H7 (cell line): ENCODE results near the gene SUGCT. TPM values are rescaled to one million over a fixed set of nuclear protein-coding genes. Genes with fewer than 3 reads are reported as not detected.
A peak's percentile ranks its signal among the peaks of the same experiment; 100 is the strongest.

ENCODE experiments used
- DNase-seq: peaks from one replicate; pipeline ENCODE4 v3.0.0; 2012
- H3K27me3 ChIP-seq: 2 replicates; pipeline ENCODE4 v1.6.0; 2011; ENCODE audit warnings: mild to moderate bottlenecking, low read length; ENCODE audit not compliant: control insufficient read depth, insufficient read depth
- H3K36me3 ChIP-seq: replicated peaks from 2 replicates; pipeline ENCODE4 v1.5.1; 2011; ENCODE audit warnings: low read length; ENCODE audit not compliant: control insufficient read depth, insufficient read depth
- H3K4me3 ChIP-seq: 2 replicates; pipeline ENCODE4 v1.5.1; 2011; ENCODE audit warnings: low read depth, mild to moderate bottlenecking, control low read depth, low read length, moderate library complexity; ENCODE audit not compliant: insufficient read depth
- total RNA-seq: library from RNA; depleted of rRNA; stranded (reverse); fragments of >200 nt; shearing (Covaris generic); gene quantifications from 2 replicates; pipeline ENCODE4 v1.2.3, GENCODE V29; 2014

The SUGCT gene
- total RNA-seq, 1 experiment from 2014 or later, result 4.3 TPM

DNA sequence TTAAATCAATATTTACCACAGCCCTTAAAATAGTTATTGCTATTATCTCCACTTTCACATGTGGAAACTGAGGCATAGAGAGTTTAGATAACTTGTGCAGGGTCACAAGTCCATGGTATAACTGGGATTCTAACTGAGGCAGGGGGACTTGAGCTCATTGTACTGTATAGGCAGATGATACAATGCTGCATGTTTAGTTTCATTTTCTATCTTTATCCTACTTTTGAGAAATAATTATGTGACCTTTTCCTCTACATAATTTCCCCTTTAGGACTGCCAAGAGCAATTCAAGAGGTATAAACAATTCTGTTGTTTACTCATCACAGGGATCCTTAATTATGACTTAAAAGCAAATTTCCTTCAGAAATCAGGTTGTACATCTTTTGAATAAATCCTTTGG lies 193.1 kb downstream of the SUGCT start:
- no peaks in the 10 kb centered on the region for H3K36me3 ChIP-seq
- no peak overlapping the region for H3K4me3 ChIP-seq
- no peak for DNase-seq
- H3K27me3 ChIP-seq, result no peaks in the 10 kb centered on the region

DNA sequence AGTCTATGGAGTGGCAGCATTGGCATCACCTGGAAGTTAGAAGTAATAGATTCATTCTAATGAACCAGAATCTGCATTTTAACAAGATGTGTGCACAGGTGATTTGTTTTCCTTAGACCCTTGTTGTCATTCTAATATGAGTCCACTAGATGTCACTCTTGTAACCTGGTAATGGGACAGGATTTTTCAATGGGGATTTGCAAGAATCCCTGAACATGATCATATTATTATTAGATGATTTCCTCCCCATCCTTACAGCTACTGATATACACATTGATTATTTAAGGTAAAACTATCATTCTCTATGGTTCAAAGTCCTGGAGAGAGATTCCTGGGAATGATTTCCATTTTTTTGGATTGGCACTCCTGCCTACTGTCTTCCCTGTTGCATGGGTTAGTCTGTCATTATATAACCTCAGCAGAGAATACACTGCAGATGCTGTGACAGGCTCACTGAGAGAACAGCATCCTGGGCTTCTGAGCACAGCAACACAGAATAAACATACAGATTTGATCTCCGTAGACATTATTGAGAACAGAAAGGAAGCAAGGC lies 194.9 kb downstream of the SUGCT start:
- Histone ChIP-seq H3K36me3 (no peaks in the 10 kb centered on the region), H3K4me3 (no peak overlapping the region), H3K27me3 (no peaks in the 10 kb centered on the region)
- peak; percentile 34 for DNase-seq

DNA sequence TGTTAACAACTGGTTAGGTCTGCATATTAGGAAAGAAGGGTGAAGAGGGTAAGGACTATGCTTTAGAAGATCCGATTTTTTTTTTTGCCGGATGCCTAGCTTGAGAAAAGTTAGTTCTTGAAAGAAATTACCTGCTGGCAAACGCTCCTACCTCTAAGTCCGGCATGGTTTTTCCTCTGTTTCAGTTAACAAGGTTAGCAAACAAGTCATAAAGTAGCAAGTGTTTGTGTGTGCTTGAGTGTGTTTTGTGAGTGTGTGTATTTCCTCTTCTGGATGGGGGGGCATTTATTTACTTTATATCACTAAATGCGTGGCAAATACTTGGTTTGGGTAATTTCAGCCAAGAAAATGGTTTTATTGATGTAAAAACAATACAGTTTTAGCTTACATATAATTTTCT lies 195.6 kb downstream of the SUGCT start:
- no peak for DNase-seq
- H3K27me3 ChIP-seq, result no peaks in the 10 kb centered on the region
- H3K4me3 ChIP-seq, result no peak overlapping the region
- H3K36me3 ChIP-seq, result no peaks in the 10 kb centered on the region

DNA sequence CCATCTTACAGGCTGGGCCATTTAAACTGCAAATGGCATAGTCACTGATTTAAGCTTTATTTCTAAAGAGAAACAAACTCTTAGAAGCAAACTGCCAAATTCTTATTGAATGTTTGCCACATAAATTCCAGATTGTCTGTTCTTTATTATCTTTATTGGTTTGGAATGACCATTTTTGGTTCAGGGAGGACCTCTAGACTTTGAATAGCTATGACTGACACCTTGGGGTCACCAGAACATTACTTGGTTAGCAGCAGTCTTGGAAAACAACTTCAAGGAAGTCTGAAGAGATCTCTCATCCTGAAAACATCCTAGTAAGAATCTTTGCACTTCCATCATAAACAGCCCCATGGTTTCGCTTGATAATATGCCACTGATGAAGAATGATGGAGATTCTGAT lies 197.1 kb downstream of the SUGCT start:
- Histone ChIP-seq H3K4me3 (no peak overlapping the region), H3K36me3 (no peaks in the 10 kb centered on the region), H3K27me3 (no peaks in the 10 kb centered on the region)
- no peak for DNase-seq

DNA sequence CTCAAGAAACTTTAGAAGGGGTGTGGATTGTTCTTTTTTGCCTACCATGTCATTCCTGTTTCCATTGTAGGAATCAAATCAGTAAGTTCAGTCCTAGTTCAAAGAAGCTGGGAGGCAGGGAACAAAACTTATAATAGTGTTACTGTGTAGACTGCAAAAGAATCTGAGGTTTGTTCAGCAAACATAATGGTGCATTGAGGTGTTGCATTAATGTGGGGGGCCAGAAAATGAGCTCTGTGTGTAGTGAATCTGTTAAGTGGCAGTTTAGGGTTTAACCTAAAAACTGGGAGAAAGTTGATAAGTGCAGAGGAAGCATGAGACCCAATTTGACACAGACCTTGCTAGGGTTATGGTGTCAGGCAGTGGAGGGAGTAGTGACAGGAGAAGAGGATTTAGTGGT lies 197.7 kb downstream of the SUGCT start:
- H3K27me3 ChIP-seq, result no peaks in the 10 kb centered on the region
- H3K36me3 ChIP-seq, result no peaks in the 10 kb centered on the region
- no peak for DNase-seq
- no peak overlapping the region for H3K4me3 ChIP-seq

DNA sequence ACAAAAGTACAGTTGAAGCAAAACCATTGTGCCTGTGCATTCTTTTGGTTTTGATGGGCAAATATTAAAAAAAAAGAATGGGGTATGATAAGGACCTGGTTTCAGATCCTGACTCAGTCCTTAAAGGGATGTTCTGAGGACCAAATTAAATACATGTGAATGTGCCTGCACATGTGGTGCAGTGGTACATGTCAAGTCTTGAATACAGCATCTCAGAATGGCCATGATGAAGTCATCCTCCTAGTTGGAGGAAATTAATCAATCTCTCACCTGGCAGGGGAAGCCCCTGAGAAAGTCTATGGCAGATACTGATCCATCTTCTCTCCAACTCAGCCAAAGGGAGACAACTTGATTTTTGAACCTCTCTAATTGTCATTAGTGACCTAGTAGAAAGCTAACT lies 207.0 kb downstream of the SUGCT start:
- Histone ChIP-seq H3K36me3 (no peaks in the 10 kb centered on the region), H3K27me3 (no peaks in the 10 kb centered on the region), H3K4me3 (no peak overlapping the region)
- no peak for DNase-seq

DNA sequence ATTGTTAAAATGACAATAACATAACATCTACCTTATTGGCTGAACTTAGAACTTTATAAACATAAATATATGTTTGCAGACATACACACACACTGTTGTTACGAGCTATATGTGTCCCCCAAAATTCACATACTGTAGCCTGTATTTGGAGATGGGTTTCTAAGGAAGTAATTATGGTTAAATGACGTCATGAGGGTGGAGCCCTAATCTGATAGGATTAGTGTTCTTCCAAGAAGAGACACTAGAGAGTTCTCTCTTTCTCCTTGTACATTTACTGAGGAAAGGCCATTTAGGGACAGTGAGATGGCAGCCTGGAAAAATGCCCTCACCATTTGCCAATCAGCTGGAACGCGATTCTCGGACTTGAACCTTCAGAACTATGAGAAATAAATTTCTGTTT lies 211.7 kb downstream of the SUGCT start:
- Histone ChIP-seq H3K27me3 (no peaks in the 10 kb centered on the region), H3K36me3 (no peaks in the 10 kb centered on the region), H3K4me3 (no peak overlapping the region)
- DNase-seq, result no peak

DNA sequence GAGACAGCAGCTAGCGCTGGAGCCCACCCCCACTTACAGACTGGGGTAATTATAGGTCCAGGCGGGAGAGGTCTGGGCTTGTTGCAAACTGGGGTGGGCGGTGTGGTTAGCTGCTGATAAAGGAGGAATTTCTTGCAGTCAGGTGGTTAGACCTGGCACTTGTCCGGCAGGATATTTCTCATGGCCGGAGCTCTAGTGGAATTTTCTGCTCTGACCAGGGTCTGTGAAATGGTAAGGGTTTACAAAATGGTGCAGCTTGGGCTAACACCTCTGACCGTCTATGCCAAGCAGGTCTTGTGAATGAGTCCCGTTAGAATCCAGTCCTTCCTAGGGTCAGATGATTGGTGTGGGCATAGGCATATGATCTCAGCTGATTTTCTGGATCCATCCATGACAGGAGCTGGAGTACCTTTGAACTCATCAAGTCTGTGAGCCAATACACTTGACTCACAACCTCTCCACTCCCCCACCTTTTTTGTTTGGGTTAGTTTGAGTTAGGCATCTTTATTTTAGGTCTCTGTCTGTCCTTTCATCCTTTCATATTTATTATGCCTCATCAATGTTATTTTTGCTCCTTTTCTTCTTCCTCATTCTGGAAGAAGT lies 213.4 kb downstream of the SUGCT start:
- Histone ChIP-seq H3K4me3 (no peak overlapping the region), H3K36me3 (no peaks in the 10 kb centered on the region), H3K27me3 (no peaks in the 10 kb centered on the region)
- no peak for DNase-seq

DNA sequence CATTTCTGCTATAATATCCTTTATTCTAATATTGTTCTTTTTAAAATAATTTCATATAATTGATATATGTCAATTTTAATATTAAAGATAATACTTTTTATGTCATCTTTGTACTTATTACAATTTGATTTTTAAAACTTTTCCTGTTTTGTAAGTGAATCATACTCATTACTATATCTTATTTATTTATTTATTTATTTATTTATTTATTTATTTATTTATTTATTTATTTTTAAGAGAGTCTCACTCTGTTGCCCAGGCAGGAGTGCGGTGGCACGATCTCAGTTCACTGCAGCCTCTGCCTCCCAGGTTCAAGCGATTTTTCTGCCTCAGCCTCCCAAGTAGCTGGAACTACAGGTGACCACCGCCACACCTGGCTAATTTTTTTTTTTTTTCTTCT lies 215.3 kb downstream of the SUGCT start:
- H3K36me3 ChIP-seq, result no peaks in the 10 kb centered on the region
- H3K4me3 ChIP-seq, result no peak overlapping the region
- no peaks in the 10 kb centered on the region for H3K27me3 ChIP-seq
- DNase-seq, result no peak

DNA sequence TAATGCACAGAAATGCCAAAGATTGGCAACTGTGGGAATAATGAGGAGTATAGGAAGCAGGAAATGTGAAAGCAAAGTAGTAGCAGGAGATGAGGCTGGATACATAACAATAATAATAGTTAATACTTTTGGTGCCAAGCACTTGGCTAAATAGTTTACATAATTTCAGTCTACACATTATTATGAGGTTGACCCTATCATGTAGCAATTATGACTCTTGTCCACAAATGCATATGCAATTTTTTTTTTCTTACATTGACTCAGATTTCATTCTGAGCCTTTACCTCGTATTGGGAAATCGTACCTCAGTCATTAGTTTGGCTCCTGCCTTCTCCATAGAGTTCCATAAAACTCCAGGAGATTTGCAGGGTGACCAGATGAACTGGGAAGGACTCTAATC lies 219.9 kb downstream of the SUGCT start:
- H3K36me3 ChIP-seq, result no peaks in the 10 kb centered on the region
- H3K27me3 ChIP-seq, result no peaks in the 10 kb centered on the region
- no peak for DNase-seq
- H3K4me3 ChIP-seq, result no peak overlapping the region

DNA sequence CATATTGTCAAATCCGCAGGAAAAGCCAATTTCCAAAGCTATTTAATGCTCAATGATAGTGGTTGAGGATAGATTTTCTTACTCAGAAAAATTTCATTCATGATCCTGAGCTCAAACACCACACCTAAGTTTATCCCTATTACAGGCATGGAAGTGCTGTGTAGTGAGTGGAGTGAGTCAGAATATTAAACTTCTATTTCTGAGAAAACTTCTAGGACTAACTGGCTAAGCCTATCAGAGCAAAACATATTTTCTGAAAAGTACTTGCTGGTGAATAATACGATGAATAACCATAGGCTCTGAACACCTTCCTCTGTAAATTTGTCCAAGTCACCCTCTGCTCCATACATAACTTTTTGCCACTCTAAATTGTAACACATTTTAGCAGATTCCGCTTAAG lies 221.5 kb downstream of the SUGCT start:
- no peaks in the 10 kb centered on the region for H3K27me3 ChIP-seq
- DNase-seq, result no peak
- no peaks in the 10 kb centered on the region for H3K36me3 ChIP-seq
- H3K4me3 ChIP-seq, result no peak overlapping the region

DNA sequence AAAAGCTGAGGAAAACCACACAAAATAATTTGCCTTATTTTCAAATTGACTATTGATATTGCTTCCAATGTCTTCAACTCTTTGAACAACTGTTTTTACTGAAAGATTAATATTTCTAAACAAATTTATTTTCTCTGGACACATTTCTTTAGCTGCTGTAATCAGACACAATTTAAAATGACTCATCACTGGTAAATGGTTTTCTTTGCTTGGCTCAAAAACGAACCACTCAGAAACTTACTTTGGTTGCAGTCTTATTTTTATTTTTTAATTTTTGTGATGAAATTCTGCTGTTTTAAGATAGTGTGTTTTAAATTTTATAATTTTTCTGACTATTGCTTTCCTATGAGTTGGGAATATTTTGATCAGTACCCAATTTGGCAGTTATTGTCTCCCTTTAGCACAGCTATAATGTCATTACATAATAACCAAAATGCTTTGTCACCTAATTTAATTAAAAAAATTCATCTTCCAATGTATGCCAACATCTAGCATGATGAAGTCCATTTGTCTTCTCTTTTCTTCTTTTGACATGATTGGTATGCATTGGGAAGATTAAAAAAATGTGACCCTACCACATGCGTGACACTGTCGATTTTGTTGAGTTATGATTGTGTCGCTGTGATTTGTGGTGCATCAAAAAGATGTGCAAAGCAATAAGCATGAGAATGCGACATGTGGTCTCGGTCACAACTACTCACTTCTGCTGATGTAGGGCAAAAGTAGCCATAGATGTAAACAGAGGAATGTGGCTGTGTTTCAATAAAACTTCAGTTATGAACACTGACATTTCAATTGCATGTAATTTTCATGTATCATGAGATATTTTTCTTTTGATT lies 222.3 kb downstream of the SUGCT start:
- Histone ChIP-seq H3K27me3 (no peaks in the 10 kb centered on the region), H3K4me3 (no peak overlapping the region), H3K36me3 (no peaks in the 10 kb centered on the region)
- no peak for DNase-seq

DNA sequence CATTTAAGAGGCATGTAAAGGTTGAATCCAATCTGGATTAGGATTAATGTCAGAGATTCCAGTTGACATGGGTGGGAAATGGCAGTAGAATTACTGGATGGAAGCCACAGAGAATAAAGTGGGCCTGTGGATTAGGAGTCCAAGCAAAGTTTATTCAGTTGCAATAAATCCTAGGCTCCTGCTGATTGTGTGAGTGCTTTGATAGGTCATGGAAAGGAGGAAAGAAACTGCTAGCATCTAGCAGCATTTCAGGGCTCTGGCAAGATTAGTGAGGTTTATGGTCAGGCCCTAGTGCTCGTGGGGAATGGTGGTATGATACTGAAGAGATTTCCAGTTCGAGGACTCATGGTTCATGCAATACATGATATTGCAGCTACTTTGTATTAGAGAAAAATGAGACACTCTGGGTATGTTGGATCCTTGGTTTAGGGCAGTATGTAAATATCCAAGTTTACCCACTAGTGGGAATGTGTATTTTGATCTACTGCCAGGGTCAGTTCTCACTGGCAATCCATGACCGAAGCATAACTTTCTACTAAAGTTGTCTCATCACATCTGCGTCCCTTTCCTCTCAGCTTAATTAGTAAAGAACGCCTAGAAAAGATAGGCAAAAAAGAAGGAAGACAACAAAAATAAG lies 235.0 kb downstream of the SUGCT start:
- Histone ChIP-seq H3K4me3 (no peak overlapping the region), H3K36me3 (no peaks in the 10 kb centered on the region), H3K27me3 (no peaks in the 10 kb centered on the region)
- no peak for DNase-seq

DNA sequence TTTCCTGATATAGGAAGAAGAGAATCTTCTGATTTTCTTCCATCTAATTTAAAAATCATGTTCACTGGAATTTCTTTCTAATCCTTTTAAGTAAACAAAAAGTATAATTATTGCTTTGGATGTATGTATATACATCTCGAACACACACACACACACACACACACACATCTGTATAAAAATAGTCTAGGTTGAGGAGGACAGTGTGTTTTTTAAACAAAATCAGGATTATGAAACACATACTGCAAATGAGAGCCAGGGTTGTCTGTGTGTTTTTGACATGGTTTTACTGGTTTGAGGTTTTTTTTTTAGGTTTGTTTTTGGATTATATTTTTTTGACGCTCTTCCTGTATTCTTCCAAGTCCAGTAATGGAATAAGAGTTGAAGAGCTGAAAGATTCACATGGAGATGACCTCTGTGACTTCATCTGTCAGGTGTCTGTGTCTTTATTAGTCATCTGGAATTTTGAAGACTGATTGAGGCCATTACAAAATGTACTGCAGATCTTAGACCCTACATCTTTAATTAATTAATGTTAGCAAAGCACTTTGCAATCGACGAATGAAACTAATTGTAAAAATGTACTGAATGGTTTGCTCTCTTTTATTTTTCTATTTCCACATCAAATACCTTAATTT lies 237.1 kb downstream of the SUGCT start:
- Histone ChIP-seq H3K4me3 (no peak overlapping the region), H3K36me3 (no peaks in the 10 kb centered on the region), H3K27me3 (no peaks in the 10 kb centered on the region)
- DNase-seq, result no peak
